GM12865 (cell line): Measurements from ENCODE around the gene BCL7B.

Experiments used
- DNase-seq: peaks from one replicate; pipeline ENCODE4 v3.0.0; 2010; ENCODE audit warnings: low read depth
- H3K4me3 ChIP-seq: 2 replicates; pipeline ENCODE4 v1.5.1; 2011; ENCODE audit warnings: mild to moderate bottlenecking, low read depth, low read length, control low read depth
- CTCF ChIP-seq: IDR thresholded peaks from 2 replicates; pipeline ENCODE4 v1.5.1; 2011; ENCODE audit warnings: low read length, control low read depth, low read depth, inconsistent platforms; ENCODE audit not compliant: insufficient read depth; ENCODE audit errors: missing control alignments

Gene BCL7B

GRCh38 chr7:73597978-73598782 lies 40.7 kb upstream of the BCL7B start:
- no peak overlapping the region for H3K4me3 ChIP-seq
- TF ChIP-seq CTCF: no peak
- DNase-seq: no peak

- no peak for DNase-seq
- no peak overlapping the region for H3K4me3 ChIP-seq
- TF ChIP-seq CTCF: no peak
Observed at GRCh38 chr7:73596191-73597065, 38.9 kb upstream of the BCL7B start.

- H3K4me3 ChIP-seq: no peak overlapping the region
- DNase-seq: no peak
- no peak for TF ChIP-seq CTCF
Observed at GRCh38 chr7:73595358-73595757, 37.9 kb upstream of the BCL7B start.

- no peak for DNase-seq
- TF ChIP-seq CTCF: no peak
- H3K4me3 ChIP-seq: no peak overlapping the region
Observed at GRCh38 chr7:73593207-73594045, 35.9 kb upstream of the BCL7B start.

GRCh38 chr7:73586911-73587310 lies 29.4 kb upstream of the BCL7B start:
- TF ChIP-seq CTCF: no peak
- no peak overlapping the region for H3K4me3 ChIP-seq
- DNase-seq: no peak

- no peak for DNase-seq
- no peak overlapping the region for H3K4me3 ChIP-seq
- TF ChIP-seq CTCF: no peak
Observed at GRCh38 chr7:73585196-73585595, 27.7 kb upstream of the BCL7B start.
